ENCODE results near the gene PIGQ.
"Not testable (repeated sequence)": the region's sequence is repeated elsewhere in the genome, so short reads cannot be mapped to it uniquely, and the experiment has no call there.

The PIGQ gene

DNA sequence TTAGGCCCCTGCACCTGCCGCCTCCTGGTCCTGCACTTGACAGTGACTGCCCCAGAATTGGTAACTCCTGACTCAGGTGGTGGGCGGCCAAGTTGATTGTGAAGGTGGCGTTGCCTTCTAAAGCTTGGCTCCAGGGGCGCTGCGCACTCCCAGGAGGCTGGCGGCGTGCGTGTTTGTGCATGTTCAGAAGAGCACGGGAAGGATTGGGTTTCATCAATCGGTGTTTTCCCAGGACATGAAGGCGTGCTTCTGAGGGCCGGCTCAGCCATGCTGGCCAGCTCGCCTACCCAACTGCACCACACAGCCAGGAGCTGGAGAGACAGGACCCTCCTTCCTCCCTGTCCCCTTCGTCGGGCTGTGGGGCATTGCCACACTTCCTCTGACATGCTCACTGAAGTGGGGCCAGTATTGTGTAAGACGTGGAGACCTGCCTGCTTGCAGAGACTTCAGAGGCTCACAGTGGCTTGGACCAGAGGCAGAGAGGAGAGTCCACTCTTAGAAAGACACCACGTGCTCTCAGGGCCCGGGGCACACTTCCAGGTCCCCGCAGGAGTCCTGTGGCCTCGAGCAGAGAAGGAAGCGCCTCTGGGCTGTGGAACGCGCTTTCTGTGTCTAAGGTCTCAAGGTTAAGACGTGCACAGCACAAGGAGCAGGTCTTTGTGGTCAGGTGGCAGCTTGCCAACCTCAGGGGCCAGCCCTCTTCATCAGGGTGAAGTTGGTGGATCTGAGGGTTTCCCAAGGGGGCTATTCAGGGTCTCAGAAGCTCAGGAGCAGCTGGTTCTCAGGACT lies 22.9 kb downstream of the PIGQ start:
- H3K4me1 ChIP-seq (ENCODE audit: control insufficient read depth, insufficient read depth, low read length) = peaks cover 15% of the 10 kb centered on the region
- H3K27me3 ChIP-seq (ENCODE audit: control insufficient read depth, insufficient read depth, low read length) = no peaks in the 10 kb centered on the region
- H3K4me3 ChIP-seq (ENCODE audit: low read length) = peak overlapping the region; percentile 21
- peak overlapping the region; percentile 27 for H3K9ac ChIP-seq (ENCODE audit: low read length)
- H3K27ac ChIP-seq (ENCODE audit: low read depth, low read length) = no peak overlapping the region
- peaks cover 8% of the 10 kb centered on the region for H3K36me3 ChIP-seq (ENCODE audit: control insufficient read depth, insufficient read depth, low read length)

- no peak overlapping the region for H3K9ac ChIP-seq (ENCODE audit: low read length)
- no peak overlapping the region for H3K4me3 ChIP-seq (ENCODE audit: low read length)
- H3K4me1 ChIP-seq (ENCODE audit: control insufficient read depth, insufficient read depth, low read length) = peaks cover 10% of the 10 kb centered on the region
- peaks cover 8% of the 10 kb centered on the region for H3K36me3 ChIP-seq (ENCODE audit: control insufficient read depth, insufficient read depth, low read length)
- H3K27me3 ChIP-seq (ENCODE audit: control insufficient read depth, insufficient read depth, low read length) = no peaks in the 10 kb centered on the region
- no peak overlapping the region for H3K27ac ChIP-seq (ENCODE audit: low read depth, low read length)
These were observed 23.6 kb downstream of the PIGQ start for GRCh38 chr16:593406-593805.

DNA sequence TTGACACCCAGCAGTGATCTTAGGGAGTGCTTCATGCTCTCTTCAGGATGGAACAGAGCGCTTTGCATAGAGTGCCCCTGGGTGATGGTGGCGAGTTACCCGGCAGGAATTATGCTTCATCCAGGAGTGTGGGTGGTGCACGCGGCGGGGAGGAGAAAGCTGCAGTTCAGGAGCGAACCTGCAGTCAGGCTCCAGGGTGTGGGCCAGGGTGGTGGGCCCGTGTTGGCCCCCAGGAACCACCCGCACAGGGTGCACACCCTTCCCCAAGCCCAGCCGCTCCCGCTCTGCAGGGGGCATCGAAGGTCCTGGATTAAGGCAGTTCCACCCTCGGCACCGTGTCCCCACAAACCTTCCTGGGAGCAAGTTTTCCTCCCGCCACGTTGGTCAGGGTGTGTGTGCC lies 24.0 kb downstream of the PIGQ start:
- H3K27ac ChIP-seq (ENCODE audit: low read depth, low read length) = no peak overlapping the region
- peaks cover 8% of the 10 kb centered on the region for H3K36me3 ChIP-seq (ENCODE audit: control insufficient read depth, insufficient read depth, low read length)
- H3K9ac ChIP-seq (ENCODE audit: low read length) = no peak overlapping the region
- H3K4me1 ChIP-seq (ENCODE audit: control insufficient read depth, insufficient read depth, low read length) = peaks cover 9% of the 10 kb centered on the region
- peak overlapping the region; percentile 2 for H3K4me3 ChIP-seq (ENCODE audit: low read length)
- H3K27me3 ChIP-seq (ENCODE audit: control insufficient read depth, insufficient read depth, low read length) = no peaks in the 10 kb centered on the region

DNA sequence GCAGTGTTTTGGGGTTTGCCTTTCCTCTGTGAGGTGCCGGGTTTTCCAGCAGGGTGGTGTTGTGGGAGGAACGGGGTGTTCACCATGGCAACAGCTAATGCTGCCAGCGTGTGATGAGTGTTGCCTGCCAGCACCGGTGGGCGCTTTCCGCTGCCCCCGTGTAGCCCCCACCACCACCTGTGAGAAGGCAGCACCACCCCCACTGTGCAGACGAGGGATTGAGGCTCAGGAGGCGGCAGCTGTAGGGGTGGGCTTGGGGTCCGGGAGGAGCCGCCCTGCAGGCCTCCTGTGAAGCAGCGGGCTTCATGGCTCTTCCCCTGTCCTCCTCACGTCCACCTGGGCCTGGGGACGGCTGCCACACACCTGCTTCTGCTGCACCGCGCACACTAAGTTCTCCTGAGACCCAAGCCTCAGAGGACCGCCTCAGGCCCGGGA lies 25.3 kb downstream of the PIGQ start:
- H3K9ac ChIP-seq (ENCODE audit: low read length) = no peak overlapping the region
- H3K36me3 ChIP-seq (ENCODE audit: control insufficient read depth, insufficient read depth, low read length) = peaks cover 15% of the 10 kb centered on the region
- no peak overlapping the region for H3K4me3 ChIP-seq (ENCODE audit: low read length)
- H3K4me1 ChIP-seq (ENCODE audit: control insufficient read depth, insufficient read depth, low read length) = peaks cover 9% of the 10 kb centered on the region
- no peak overlapping the region for H3K27ac ChIP-seq (ENCODE audit: low read depth, low read length)
- H3K27me3 ChIP-seq (ENCODE audit: control insufficient read depth, insufficient read depth, low read length) = no peaks in the 10 kb centered on the region

DNA sequence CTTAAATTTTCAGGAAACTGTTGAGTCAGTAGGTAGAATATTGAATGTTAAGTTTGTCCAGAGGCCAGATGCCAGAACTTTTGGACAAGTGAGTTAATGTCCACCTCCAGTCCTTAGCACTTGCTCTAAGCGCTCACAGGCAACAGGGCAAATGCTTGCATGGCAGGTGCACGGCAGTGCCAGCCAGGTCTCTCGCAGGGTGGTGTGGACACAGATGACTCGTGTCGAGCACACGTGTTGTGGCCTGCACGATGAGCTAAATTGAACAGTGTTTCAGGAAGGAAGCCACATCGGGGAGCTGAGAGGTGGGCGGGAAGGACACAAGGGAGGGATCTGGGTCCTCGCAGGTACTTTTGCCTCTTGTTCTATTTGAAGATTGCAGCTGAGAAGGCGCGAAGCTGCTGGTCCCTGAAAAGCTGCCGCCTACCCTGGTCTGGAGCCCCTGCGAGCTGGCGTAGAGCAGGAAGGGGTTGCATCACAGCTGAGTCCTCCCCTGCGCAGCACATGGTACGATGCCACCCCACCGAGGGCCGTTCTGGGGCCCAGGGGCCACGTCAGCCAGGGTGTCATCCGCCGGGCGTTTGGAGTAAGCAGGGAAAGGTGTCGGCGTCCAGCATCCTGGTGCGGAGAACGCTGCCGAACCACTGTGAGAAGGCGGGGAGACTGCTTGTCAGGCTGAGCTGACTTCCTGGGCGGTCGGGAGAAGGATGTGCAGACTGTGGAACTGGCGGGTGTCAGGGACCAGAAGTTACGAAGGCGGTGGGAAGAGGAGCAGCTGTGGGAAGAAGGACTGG lies 26.4 kb downstream of the PIGQ start:
- Histone ChIP-seq H3K4me1 (ENCODE audit: control insufficient read depth, insufficient read depth, low read length) (peaks cover 2% of the 10 kb centered on the region), H3K27me3 (ENCODE audit: control insufficient read depth, insufficient read depth, low read length) (no peaks in the 10 kb centered on the region), H3K9ac (ENCODE audit: low read length) (no peak overlapping the region), H3K36me3 (ENCODE audit: control insufficient read depth, insufficient read depth, low read length) (peaks cover 15% of the 10 kb centered on the region), H3K27ac (ENCODE audit: low read depth, low read length) (no peak overlapping the region), H3K4me3 (ENCODE audit: low read length) (no peak overlapping the region)

- Histone ChIP-seq H3K27me3 (ENCODE audit: control insufficient read depth, insufficient read depth, low read length) (no peaks in the 10 kb centered on the region), H3K9ac (ENCODE audit: low read length) (no peak overlapping the region), H3K4me1 (ENCODE audit: control insufficient read depth, insufficient read depth, low read length) (no peaks in the 10 kb centered on the region), H3K27ac (ENCODE audit: low read depth, low read length) (no peak overlapping the region), H3K4me3 (ENCODE audit: low read length) (no peak overlapping the region), H3K36me3 (ENCODE audit: control insufficient read depth, insufficient read depth, low read length) (peaks cover 15% of the 10 kb centered on the region)
These were observed 26.9 kb downstream of the PIGQ start for GRCh38 chr16:596736-597060.

DNA sequence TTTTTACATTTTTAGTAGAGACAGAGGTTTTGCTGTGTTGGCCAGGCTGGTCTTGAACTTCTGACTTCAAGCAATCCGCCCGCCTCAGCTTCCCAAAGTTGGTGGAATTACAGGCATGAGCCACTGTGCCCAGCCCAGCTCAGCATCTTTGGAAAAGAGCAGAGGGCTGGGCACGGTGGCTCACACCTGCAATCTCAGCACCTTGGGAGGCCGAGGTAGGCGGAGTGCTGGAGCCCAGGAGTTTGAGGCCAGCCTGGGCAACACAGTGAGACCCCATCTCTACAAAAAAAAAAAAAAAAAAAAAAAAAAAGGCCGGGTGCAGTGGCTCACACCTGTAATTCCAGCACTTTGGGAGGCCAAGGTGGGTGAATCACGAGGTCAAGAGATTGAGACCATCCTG lies 27.9 kb downstream of the PIGQ start:
- not testable (repeated sequence) for H3K27me3 ChIP-seq (ENCODE audit: control insufficient read depth, insufficient read depth, low read length); H3K27ac ChIP-seq (ENCODE audit: low read depth, low read length)
- H3K36me3 ChIP-seq (ENCODE audit: control insufficient read depth, insufficient read depth, low read length) = peaks cover 15% of the 10 kb centered on the region

GRCh38 chr16:598823-599739 lies 29.3 kb downstream of the PIGQ start:
- Histone ChIP-seq H3K9ac (ENCODE audit: low read length) (no peak overlapping the region), H3K36me3 (ENCODE audit: control insufficient read depth, insufficient read depth, low read length) (peaks cover 15% of the 10 kb centered on the region), H3K27ac (ENCODE audit: low read depth, low read length) (no peak overlapping the region), H3K27me3 (ENCODE audit: control insufficient read depth, insufficient read depth, low read length) (no peaks in the 10 kb centered on the region), H3K4me3 (ENCODE audit: low read length) (no peak overlapping the region), H3K4me1 (ENCODE audit: control insufficient read depth, insufficient read depth, low read length) (no peaks in the 10 kb centered on the region)

More for the DNA sequence above, 27.9 kb downstream of the PIGQ start:
- H3K4me1 ChIP-seq (ENCODE audit: control insufficient read depth, insufficient read depth, low read length); H3K9ac ChIP-seq (ENCODE audit: low read length); H3K4me3 ChIP-seq (ENCODE audit: low read length): not testable (repeated sequence)

- H3K4me3 ChIP-seq (ENCODE audit: low read length) = no peak overlapping the region
- no peak overlapping the region for H3K9ac ChIP-seq (ENCODE audit: low read length)
- H3K27me3 ChIP-seq (ENCODE audit: control insufficient read depth, insufficient read depth, low read length) = no peaks in the 10 kb centered on the region
- no peak overlapping the region for H3K27ac ChIP-seq (ENCODE audit: low read depth, low read length)
- peaks cover 13% of the 10 kb centered on the region for H3K36me3 ChIP-seq (ENCODE audit: control insufficient read depth, insufficient read depth, low read length)
- H3K4me1 ChIP-seq (ENCODE audit: control insufficient read depth, insufficient read depth, low read length) = no peaks in the 10 kb centered on the region
These were observed 31.0 kb downstream of the PIGQ start for GRCh38 chr16:600781-601180.

- H3K4me3 ChIP-seq (ENCODE audit: low read length) = no peak overlapping the region
- no peaks in the 10 kb centered on the region for H3K4me1 ChIP-seq (ENCODE audit: control insufficient read depth, insufficient read depth, low read length)
- peaks cover 6% of the 10 kb centered on the region for H3K36me3 ChIP-seq (ENCODE audit: control insufficient read depth, insufficient read depth, low read length)
- H3K27ac ChIP-seq (ENCODE audit: low read depth, low read length) = no peak overlapping the region
- H3K27me3 ChIP-seq (ENCODE audit: control insufficient read depth, insufficient read depth, low read length) = no peaks in the 10 kb centered on the region
- H3K9ac ChIP-seq (ENCODE audit: low read length) = no peak overlapping the region
These were observed 34.2 kb downstream of the PIGQ start for GRCh38 chr16:603933-604332.

- Histone ChIP-seq H3K4me3 (ENCODE audit: low read length) (no peak overlapping the region), H3K27me3 (ENCODE audit: control insufficient read depth, insufficient read depth, low read length) (no peaks in the 10 kb centered on the region), H3K4me1 (ENCODE audit: control insufficient read depth, insufficient read depth, low read length) (peaks cover 2% of the 10 kb centered on the region), H3K9ac (ENCODE audit: low read length) (no peak overlapping the region), H3K36me3 (ENCODE audit: control insufficient read depth, insufficient read depth, low read length) (no peaks in the 10 kb centered on the region), H3K27ac (ENCODE audit: low read depth, low read length) (no peak overlapping the region)
These were observed 37.0 kb downstream of the PIGQ start for GRCh38 chr16:606656-607307.

- H3K9ac ChIP-seq (ENCODE audit: low read length) = no peak overlapping the region
- no peaks in the 10 kb centered on the region for H3K27me3 ChIP-seq (ENCODE audit: control insufficient read depth, insufficient read depth, low read length)
- H3K27ac ChIP-seq (ENCODE audit: low read depth, low read length) = no peak overlapping the region
These were observed 38.3 kb downstream of the PIGQ start for GRCh38 chr16:608019-608418.

More at GRCh38 chr16:608019-608418, 38.3 kb downstream of the PIGQ start:
- Histone ChIP-seq H3K4me1 (ENCODE audit: control insufficient read depth, insufficient read depth, low read length) (peaks cover 2% of the 10 kb centered on the region), H3K4me3 (ENCODE audit: low read length) (no peak overlapping the region), H3K36me3 (ENCODE audit: control insufficient read depth, insufficient read depth, low read length) (no peaks in the 10 kb centered on the region)

Measured in rectal smooth muscle tissue (tissue), 1 donor.